GM12878 (cell line): Measurements from ENCODE around the gene RAP1GAP2. TPM values are rescaled to one million over a fixed set of nuclear protein-coding genes. Genes with fewer than 3 reads are reported as not detected.

Experiments
- ATAC-seq: fragments of 200-7000 bp; cut with Tn5 transposase; 3 replicates; pipeline ENCODE4 v1.9.1; 2020; ENCODE audit warnings: mild to moderate bottlenecking, moderate library complexity
- BruUV-seq: library from RNA; stranded (reverse); fragments of 400-500 nt; replicated peaks from 2 replicates; lab custom pipeline; 2021; lab: Mats Ljungman, UMichigan
- CTCF ChIA-PET: fragments of 300-600 bp; sonication (Branson Sonifier 250); formaldehyde crosslinking; extraction: SDS; loops from one replicate; lab custom pipeline; 2021; ENCODE audit warnings: inconsistent platforms; lab: Yijun Ruan, JAX
- POLR2A ChIA-PET: fragments of 350-600 bp; formaldehyde crosslinking; extraction: SDS; loops from one replicate; lab custom pipeline; 2021; ENCODE audit warnings: inconsistent platforms; lab: Charles Lee
- RAD21 ChIA-PET: fragments of 300-600 bp; sonication (Branson Sonifier 250); formaldehyde crosslinking; loops from one replicate; lab custom pipeline; 2023; ENCODE audit warnings: antibody characterized with exemption; ENCODE audit not compliant: unreplicated experiment; lab: Charles Lee
- SMC1A ChIA-PET: fragments of 300-600 bp; sonication (Branson Sonifier 250); formaldehyde crosslinking; loops from one replicate; lab custom pipeline; 2023; ENCODE audit not compliant: unreplicated experiment, uncharacterized antibody; lab: Charles Lee
- DNase-seq: peaks from one replicate; pipeline ENCODE4 v3.0.0-alpha.2; 2011; ENCODE audit warnings: low read depth, low spot score
- FAIRE-seq: peaks from 3 replicates; lab custom pipeline; 2011; peaks lifted over from hg19 to GRCh38; lab: Jason Lieb, UNC
- H2AFZ ChIP-seq: 2 replicates; pipeline ENCODE4 v1.6.0; 2011; ENCODE audit warnings: low read depth, low read length, control low read depth; ENCODE audit not compliant: control insufficient read depth
- H3K27ac ChIP-seq: 2 replicates; pipeline ENCODE4 v1.5.1; 2011; ENCODE audit warnings: control low read depth; ENCODE audit not compliant: control insufficient read depth, insufficient read depth
- H3K27me3 ChIP-seq, 2 experiments: replicated peaks in 1 of 2; 2 replicates each; pipeline versions ENCODE4 v1.6.0 to v1.6.1; 2011; ENCODE audit warnings: low read length in 1 of 2; ENCODE audit not compliant: control insufficient read depth in 2 of 2, insufficient read depth in 2 of 2
- H3K36me3 ChIP-seq, 2 experiments: 2 replicates each; pipeline ENCODE4 v1.5.1; 2011; ENCODE audit warnings: low read length in 1 of 2; ENCODE audit not compliant: control insufficient read depth in 2 of 2, insufficient read depth in 2 of 2
- H3K4me1 ChIP-seq: 2 replicates; pipeline ENCODE4 v1.6.1; 2011; ENCODE audit warnings: mild to moderate bottlenecking, low read length, moderate library complexity, mixed read lengths; ENCODE audit not compliant: control insufficient read depth, insufficient read depth
- H3K4me2 ChIP-seq: 2 replicates; pipeline ENCODE4 v1.6.0; 2011; ENCODE audit warnings: control low read depth; ENCODE audit not compliant: control insufficient read depth, insufficient read depth
- H3K4me3 ChIP-seq: fragments of 200-600 bp; sonication (generic); 2 replicates; pipeline ENCODE4 v1.5.1; 2016
- H3K79me2 ChIP-seq: 2 replicates; pipeline ENCODE4 v1.6.0; 2011; ENCODE audit warnings: low read length; ENCODE audit not compliant: control insufficient read depth, insufficient read depth
- H3K9ac ChIP-seq: 2 replicates; pipeline ENCODE4 v1.8.0; 2011; ENCODE audit warnings: low read length, control low read depth, mixed read lengths; ENCODE audit not compliant: control insufficient read depth, insufficient read depth
- H3K9me3 ChIP-seq: replicated peaks from 3 replicates; pipeline ENCODE4 v1.5.1; 2011; ENCODE audit warnings: mild to moderate bottlenecking, low read length; ENCODE audit not compliant: control insufficient read depth, insufficient read depth
- H4K20me1 ChIP-seq: 2 replicates; pipeline ENCODE4 v1.6.0; 2011; ENCODE audit not compliant: control insufficient read depth, insufficient read depth
- BACH1 ChIP-seq: fragments of 450-650 bp; IDR thresholded peaks from 2 replicates; pipeline ENCODE4 v1.6.1; 2017; ENCODE audit warnings: mild to moderate bottlenecking, borderline replicate concordance
- BHLHE40 ChIP-seq, 2 experiments: fragments of 450-650 bp in 1 of 2; IDR thresholded peaks; 2 replicates each; pipeline ENCODE4 v1.6.1; 2011 to 2017; ENCODE audit warnings: low read depth in 2 of 2, borderline replicate concordance in 1 of 2, improper control_type of control experiment in 1 of 2, low read length in 1 of 2, mild to moderate bottlenecking in 1 of 2
- ESRRA ChIP-seq: IDR thresholded peaks from 2 replicates; pipeline ENCODE4 v1.6.1; 2012; ENCODE audit warnings: mild to moderate bottlenecking, low read length, improper control_type of control experiment
- GABPA ChIP-seq: IDR thresholded peaks from 2 replicates; pipeline ENCODE4 v1.6.1; 2014; ENCODE audit warnings: antibody characterized with exemption, low read depth, mild to moderate bottlenecking, inconsistent platforms
- IRF5 ChIP-seq: fragments of 450-650 bp; IDR thresholded peaks from 2 replicates; pipeline ENCODE4 v1.6.1; 2017; ENCODE audit warnings: borderline replicate concordance
- MEF2A ChIP-seq: IDR thresholded peaks from 2 replicates; pipeline ENCODE4 v1.6.1; 2011; ENCODE audit warnings: low read depth, mild to moderate bottlenecking, low read length, moderate library complexity; ENCODE audit not compliant: insufficient read depth
- MYB ChIP-seq: fragments of 150-350 bp; IDR thresholded peaks from 2 replicates; pipeline ENCODE4 v1.6.1; 2014; ENCODE audit warnings: mild to moderate bottlenecking, low read depth, low read length, borderline replicate concordance
- NFIC ChIP-seq: IDR thresholded peaks from 2 replicates; pipeline ENCODE4 v1.6.1; 2012; ENCODE audit warnings: low read depth, mild to moderate bottlenecking, inconsistent platforms, low read length, moderate library complexity
- NR2C1 ChIP-seq: fragments of 450-650 bp; IDR thresholded peaks from 2 replicates; pipeline ENCODE4 v1.6.1; 2017; ENCODE audit warnings: antibody characterized with exemption, mild to moderate bottlenecking, moderate library complexity
- NR2C2 ChIP-seq: IDR thresholded peaks from 2 replicates; pipeline ENCODE4 v1.6.1; 2011; ENCODE audit warnings: borderline replicate concordance, low read depth; ENCODE audit not compliant: control insufficient read depth, insufficient read length
- NRF1 ChIP-seq: conservative IDR thresholded peaks from 2 replicates; pipeline ENCODE4 v1.6.1; 2011; ENCODE audit warnings: mild to moderate bottlenecking, low read depth, low read length, improper control_type of control experiment
- PAX8 ChIP-seq: fragments of 450-650 bp; IDR thresholded peaks from 2 replicates; pipeline ENCODE4 v1.6.1; 2017; ENCODE audit warnings: mild to moderate bottlenecking, moderate library complexity
- SMARCA5 ChIP-seq: fragments of 450-650 bp; IDR thresholded peaks from 2 replicates; pipeline ENCODE4 v1.6.1; 2017; ENCODE audit warnings: mild to moderate bottlenecking
- SUPT20H ChIP-seq: IDR thresholded peaks from 2 replicates; pipeline ENCODE4 v1.6.1; 2011; ENCODE audit warnings: low read depth, mild to moderate bottlenecking, low read length, moderate library complexity, borderline replicate concordance; ENCODE audit not compliant: control insufficient read depth
- SUZ12 ChIP-seq: fragments of 200-600 bp; sonication (generic); IDR thresholded peaks from one replicate; pipeline ENCODE4 v1.6.1; 2018; ENCODE audit warnings: antibody characterized with exemption, mild to moderate bottlenecking; ENCODE audit not compliant: unreplicated experiment
- WRNIP1 ChIP-seq: IDR thresholded peaks from 2 replicates; pipeline ENCODE4 v1.6.1; 2011; ENCODE audit warnings: low read depth, low read length, improper control_type of control experiment, borderline replicate concordance
- ZNF207 ChIP-seq: fragments of 450-650 bp; IDR thresholded peaks from 2 replicates; pipeline ENCODE4 v1.6.1; 2014; ENCODE audit warnings: antibody characterized with exemption, mild to moderate bottlenecking, borderline replicate concordance
- WGBS: methylation state at CpG from one replicate; pipeline ENCODE4 v1.1.6; 2016; ENCODE audit warnings: low lambda C conversion rate; ENCODE audit not compliant: insufficient replicate concordance, insufficient coverage; ENCODE audit errors: missing lambda C conversion rate; 5-methylcytosine and 5-hydroxymethylcytosine counted together
- in situ Hi-C: fragments of 300-500 bp; cut with MboI; formaldehyde crosslinking; loops from 9 replicates; pipeline ENCODE4 v1.14.3; 2018; ENCODE audit warnings: mixed read lengths
- intact Hi-C: fragments of 100-400 bp; cut with micrococcal nuclease; formaldehyde crosslinking; loops from one replicate; pipeline ENCODE4 v1.14.2; 2022; ENCODE audit not compliant: unreplicated experiment
- polyA plus RNA-seq, 11 experiments: library from polyadenylated mRNA; depleted of rRNA in 4 of 11; unstranded in 6 of 11; stranded (reverse) in 5 of 11; fragments of >200 nt; fragmentation: Nextera tagmentation in 4 of 11; fragmentation: Illumina TruSeq in 1 of 11; extraction: Ambion mirVana in 4 of 11; extraction: Trizol in 1 of 11; gene quantifications; 1 replicate in 1 of 11; 2 replicates in 10 of 11; pipeline versions ENCODE4 v1.2.1 to v1.2.3, GENCODE V29; 2011 to 2016; ENCODE audit warnings: inconsistent platforms in 2 of 11, missing spikeins in 2 of 11, low read depth in 1 of 11
- total RNA-seq, 4 experiments: library from RNA; depleted of rRNA in 3 of 4; stranded (reverse); fragments of >200 nt in 3 of 4; fragmentation: Illumina TruSeq in 1 of 4; extraction: Trizol in 1 of 4; gene quantifications; 2 replicates each; pipeline versions ENCODE4 v1.2.1 to v1.2.3, GENCODE V29; 2013 to 2021

The RAP1GAP2 gene
- total and polyA plus RNA-seq, 10 of the 15 experiments (the other 5 are each of a cell fraction or from before 2014, with no cell fraction given) = 0.03 to 0.95 (median 0.49) TPM; not detected in 2

- peaks cover 2% of the 10 kb centered on the region; the same call in 1 of the 2 replicates for H4K20me1 ChIP-seq
- no peak for FAIRE-seq
- BruUV-seq = no TSS peak
Observed at GRCh38 chr17:2850991-2851390, 54.8 kb downstream of the RAP1GAP2 start.

More at GRCh38 chr17:2850991-2851390, 54.8 kb downstream of the RAP1GAP2 start:
- CTCF ChIA-PET = interaction anchor here (1.0 to 7.1 kb wide), 2 partner anchors 161 to 164 kb away, joined by 3 to 52 read pairs; no protein-coding TSS in a partner anchor
- ATAC-seq (no peak), DNase-seq (no peak)
- 25% methylated on average over 2 of the region's 6 CpGs for WGBS
- in situ Hi-C loops (no loop called here), intact Hi-C loops (no loop called here)
- RAD21 ChIA-PET = interaction anchor here (1.3 kb wide), 1 partner anchor 162 kb away, joined by 3 read pairs; no protein-coding TSS in a partner anchor
- SMC1A ChIA-PET = no interaction called here
- H3K27ac ChIP-seq = no peak overlapping the region
- H3K9me3 ChIP-seq = no peaks in the 10 kb centered on the region
- H3K36me3 ChIP-seq = no peaks in the 10 kb centered on the region
- no peak for TF ChIP-seq NRF1
- TF ChIP-seq IRF5 = no peak
- no peak for TF ChIP-seq ESRRA
- TF ChIP-seq BHLHE40 (IDR thresholded peaks at IDR 0.05; ENCODE audit: borderline replicate concordance in 1 of 2, low read depth in 2 of 2, low read length in 1 of 2) = no peak
- TF ChIP-seq SMARCA5 = no peak
- TF ChIP-seq ZNF207 = no peak
- no peak for TF ChIP-seq SUPT20H
- no peak for TF ChIP-seq NR2C2
- TF ChIP-seq MYB = no peak
- no peak for TF ChIP-seq SUZ12
- TF ChIP-seq NFIC = no peak
- TF ChIP-seq GABPA = no peak
- TF ChIP-seq NR2C1 = no peak
- no peak for TF ChIP-seq MEF2A
- no peak for TF ChIP-seq PAX8
- no peak for TF ChIP-seq WRNIP1
- TF ChIP-seq BACH1 = no peak
- peaks cover 15 to 18% of the 10 kb centered on the region in 2 experiments for H3K27me3 ChIP-seq
- no peak overlapping the region for H2AFZ ChIP-seq
- H3K4me1 ChIP-seq = peaks cover 7% of the 10 kb centered on the region
- H3K4me2 ChIP-seq = no peak overlapping the region
- no peaks in the 10 kb centered on the region for H3K79me2 ChIP-seq
- no peak overlapping the region for H3K9ac ChIP-seq
- POLR2A ChIA-PET = no interaction called here
- H3K4me3 ChIP-seq = no peak overlapping the region
